HG03354 (cell line): ENCODE measurements around the gene HERC6.
"Not testable (repeated sequence)": the region's sequence is repeated elsewhere in the genome, so short reads cannot be mapped to it uniquely, and the experiment has no call there.

Experiments used
- ATAC-seq: cut with Tn5 transposase; IDR thresholded peaks from one replicate; pipeline ENCODE4 v1.9.1; 2021; ENCODE audit warnings: mild to moderate bottlenecking; ENCODE audit not compliant: unreplicated experiment, poor library complexity, severe bottlenecking

Gene HERC6

DNA sequence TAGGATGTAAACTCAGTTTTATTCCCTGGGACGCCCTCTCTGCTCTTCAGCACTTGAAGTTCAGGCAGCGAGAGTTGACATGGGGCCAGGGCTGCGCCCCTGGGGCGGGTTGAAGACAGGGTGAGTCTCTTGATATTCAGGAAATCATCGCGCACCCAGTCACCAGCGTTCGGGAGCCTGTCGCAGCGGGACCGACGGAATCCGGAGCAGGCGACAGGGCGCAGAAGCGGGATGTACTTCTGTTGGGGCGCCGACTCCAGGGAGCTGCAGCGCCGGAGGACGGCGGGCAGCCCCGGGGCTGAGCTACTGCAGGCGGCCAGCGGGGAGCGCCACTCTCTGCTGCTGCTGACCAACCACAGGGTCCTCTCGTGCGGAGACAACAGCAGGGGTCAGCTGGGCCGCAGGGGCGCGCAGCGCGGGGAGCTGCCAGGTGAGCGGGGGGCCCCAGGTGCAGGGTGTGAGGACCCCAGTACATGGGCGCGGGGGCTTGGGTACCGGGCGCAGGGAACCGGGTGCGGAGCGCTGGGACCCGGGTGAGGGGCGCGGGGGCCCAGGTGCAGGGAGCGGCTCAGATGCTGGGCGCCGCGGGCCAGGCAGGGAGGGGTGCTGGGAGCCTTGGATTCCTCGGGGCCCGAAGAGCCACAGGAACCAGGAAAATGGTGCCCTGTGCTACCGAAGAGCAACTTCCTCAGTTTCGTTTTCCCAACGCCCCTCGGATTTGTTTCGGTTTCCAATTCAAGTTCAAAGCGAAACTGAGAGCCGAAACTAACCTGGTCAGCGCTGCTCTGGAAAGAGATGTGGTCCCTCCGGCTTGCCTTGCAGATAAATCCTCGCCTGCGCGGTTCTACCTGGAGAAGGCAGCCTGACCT lies at the start of gene HERC6:
Gene HERC6, plus strand, starts transcription at position 162 of the 869 bp plus-strand sequence. Its CDS starts 70 bp downstream, at position 232.
- ATAC-seq, result peak; percentile 80

DNA sequence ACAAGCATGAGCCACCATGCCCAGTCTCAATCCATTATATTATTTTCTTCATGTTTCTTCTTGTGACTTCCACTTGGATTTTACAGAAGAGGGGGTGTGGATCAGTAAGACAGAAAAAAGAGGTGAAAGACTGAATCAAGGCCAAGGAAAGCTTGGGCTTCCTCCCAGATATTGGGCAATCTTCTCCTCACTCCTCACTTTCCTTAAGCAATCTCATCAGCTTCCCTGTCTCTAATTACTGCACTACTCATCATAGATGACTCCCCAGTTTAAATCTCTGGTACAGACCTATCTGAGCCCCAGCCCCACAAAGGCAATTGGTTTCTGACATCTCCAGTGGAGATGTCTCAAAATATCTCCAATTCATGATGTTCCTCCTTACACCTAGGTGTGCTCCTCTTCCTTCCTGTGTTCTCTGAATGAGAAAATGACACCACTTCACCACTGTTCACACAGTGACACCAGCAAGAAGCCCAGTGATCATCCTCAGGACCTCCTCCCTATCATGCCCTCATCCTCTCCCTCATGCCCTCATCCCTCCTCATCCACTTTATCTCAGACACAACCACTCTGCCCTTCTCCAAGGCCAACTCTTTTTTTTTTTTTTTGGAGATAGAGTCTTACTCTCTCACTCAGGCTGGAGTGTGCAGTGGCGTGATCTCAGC lies 44.8 kb upstream of the HERC6 start:
- ATAC-seq, result no peak

DNA sequence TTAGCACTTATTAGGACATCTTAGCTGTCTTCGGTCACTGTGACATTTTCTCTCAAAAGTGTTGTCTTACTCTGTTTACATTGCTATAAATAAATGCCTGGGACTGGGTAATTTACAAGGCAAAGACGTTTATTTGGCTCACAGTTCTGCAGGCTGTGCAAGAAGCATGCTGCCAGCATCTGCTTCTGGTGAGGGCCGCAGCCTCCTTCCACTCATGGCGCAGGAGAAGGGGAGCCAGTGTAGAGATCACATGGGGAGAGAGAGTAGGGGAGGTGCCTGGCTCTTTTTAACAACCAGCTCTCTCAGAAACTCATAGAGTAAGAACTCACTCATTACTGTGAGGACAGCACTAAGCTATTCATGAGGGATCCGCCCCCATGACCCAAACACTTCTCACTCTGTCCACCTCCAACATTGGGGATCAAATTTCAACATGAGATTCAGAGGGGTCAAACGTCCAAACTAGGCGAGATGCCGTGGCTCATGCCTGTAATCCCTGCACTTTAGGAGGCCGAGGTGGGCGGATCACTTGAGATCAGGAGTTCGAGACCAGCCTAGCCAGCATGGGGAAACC lies 43.5 kb upstream of the HERC6 start:
- no peak for ATAC-seq

DNA sequence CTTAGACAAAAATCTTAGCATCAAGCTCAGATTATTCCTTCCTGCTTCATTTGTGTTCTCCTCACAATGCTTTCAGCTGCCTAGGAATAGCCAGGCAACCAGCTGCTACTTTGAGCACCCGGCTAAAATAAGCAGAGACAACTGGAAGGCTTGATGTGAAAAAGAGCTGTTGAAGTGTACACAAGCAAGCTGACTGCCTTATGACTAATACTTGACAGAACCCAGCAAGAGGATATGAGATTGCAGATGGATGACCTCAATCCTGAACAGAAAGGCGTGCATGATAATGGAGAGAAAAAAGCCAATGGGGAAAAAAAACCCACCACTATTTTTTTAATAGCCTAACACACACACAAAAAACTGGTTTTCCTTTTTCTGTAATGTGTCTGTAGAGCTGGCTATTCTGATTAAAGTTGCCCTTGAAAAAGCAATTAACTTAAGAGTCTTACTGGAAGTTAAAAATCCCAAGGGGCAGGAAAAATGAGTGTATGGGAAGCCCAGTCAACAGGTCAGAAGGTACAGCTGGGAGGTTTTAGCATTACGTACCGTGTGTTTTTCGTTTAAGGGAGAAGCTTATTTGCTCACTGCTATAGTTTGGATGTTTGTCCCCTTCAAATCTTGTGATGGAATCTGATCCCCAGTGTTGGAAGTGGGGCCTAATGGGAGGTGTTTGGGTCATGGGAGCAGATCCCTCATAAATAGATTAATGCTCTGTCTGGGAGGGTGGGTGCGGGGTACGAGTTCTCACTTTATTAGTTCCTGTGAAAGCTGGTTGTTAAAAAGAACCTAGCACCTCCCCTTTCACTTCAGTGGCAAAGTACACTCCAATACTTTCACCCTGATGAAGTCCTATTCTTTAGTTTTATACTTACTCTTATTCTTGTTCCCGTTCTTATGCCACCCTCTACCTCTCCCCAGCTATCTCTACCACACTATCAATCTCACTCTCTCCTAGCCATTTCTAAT lies 37.1 kb upstream of the HERC6 start:
- no peak for ATAC-seq

DNA sequence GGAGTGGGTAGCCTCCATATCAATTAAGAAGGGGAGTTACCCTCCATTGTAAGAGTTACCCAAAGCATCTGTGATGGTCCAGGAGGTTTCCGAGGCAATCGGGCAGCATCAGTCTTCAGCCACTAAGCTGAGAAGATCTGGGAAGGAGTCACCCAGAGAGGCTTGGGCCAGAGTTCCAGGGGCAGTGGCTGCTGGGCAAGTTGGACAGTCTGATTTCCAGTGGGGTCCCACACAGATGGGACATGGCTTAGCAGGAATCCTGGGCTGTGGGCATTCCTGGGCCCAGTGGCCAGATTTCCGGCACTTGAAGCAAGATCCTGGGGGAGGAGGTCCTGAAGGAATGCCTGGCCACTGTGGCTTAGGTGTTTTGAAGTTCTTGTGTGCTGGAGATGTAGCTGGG lies 31.8 kb upstream of the HERC6 start:
- not testable (repeated sequence) for ATAC-seq

DNA sequence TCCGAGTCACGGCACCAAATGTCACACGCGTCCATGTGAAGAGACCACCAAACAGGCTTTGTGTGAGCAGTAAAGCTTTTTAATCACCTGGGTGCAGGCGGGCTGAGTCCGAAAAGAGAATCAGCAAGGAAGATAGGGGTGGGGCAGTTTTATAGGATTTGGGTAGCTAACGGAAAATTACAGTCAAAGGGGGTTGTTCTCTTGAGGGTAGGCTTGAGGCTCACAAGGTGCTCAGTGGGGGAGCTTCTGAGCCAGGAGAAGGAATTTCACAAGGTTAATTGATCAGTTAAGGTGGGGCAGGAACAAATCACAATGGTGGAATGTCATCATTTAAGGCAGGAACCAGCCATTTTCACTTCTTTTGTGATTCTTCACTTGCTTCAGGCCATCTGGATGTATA lies 29.9 kb upstream of the HERC6 start:
- not testable (repeated sequence) for ATAC-seq

DNA sequence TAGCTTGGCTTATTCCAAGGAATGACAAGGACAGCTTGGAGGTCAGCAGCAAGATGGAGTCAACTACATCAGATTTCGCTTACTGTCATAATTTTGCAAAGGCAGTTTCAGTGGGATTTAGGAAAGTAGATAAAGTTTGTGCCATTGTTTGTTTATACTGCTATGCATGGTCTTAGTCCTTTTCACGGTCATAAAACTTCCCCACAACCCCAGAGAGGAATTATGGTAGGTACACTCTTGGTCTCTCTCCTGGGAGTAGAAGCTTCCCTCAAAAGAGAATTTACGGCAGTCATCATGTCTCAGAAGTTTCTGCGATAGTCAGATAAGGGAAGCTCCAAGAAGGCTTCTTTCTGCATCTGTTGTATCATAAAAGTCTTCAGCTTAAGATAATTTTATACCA lies 27.9 kb upstream of the HERC6 start:
- ATAC-seq, result no peak

DNA sequence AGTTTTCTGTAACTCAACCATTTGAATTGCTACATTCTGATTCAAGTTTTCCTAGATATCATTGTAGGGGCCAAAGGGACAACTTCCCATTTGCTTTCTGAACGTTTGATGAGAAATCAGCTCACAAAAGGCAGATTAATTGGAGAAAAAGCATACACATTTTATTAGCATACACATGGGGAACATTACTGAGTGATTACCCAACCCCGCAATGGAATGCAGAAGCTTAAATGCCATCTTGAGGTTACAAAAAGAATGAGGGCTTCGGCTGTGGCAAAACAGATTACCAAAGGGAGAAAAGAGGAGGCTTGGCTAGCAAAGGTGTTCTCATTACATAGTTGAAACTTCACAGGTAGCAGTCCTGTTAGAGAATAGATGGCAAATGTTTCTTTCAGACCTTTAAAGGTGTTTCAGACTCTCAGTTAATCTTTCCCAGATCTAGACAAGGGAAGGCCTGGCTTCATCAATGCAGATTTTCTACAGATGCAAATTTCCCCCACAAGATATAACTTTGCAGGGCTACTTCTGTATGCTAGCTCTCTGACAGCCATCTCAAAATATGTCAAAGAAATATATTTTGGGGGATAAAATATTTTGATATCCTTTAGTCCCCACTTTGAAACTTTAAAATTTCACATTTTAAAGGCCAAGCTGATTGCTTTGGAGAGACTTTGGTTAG lies 26.5 kb upstream of the HERC6 start:
- ATAC-seq, result no peak

DNA sequence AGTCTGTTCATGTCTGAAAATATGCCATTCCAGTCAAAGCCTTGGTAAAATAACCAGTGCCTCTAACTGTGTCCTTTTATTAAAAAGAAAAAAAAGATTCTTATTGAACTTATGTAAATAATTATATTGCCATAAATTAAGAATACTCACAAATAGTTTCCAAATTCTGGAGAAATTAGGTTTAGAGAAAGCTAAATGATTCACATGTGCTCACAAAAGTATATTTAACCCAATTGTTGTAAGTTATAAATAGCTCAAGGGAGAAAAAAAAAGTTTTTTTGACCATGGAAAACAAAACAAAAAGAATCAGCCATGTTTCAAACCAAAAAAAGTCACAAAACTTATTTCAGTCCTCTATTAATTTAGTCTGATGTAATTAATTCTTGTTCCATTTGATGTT lies 25.3 kb upstream of the HERC6 start:
- ATAC-seq, result no peak

DNA sequence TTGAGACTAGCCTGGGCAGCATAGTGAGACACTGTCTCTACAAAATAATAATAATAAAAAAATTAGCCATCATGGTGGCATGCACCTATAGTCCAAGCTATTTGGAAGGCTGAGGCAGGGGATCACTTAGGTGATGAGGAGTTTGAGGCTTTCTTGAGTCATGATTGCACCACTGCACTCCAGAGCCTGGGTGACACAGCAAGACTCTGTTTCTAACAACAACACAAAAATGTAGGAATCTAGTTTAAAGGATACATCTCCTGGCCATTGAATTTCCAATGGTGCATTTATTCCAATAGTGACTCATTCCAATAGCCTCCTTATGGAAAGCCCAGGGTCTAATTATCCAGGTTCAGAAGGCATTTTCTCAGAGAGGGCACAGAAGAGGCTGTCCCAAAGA lies 21.9 kb upstream of the HERC6 start:
- ATAC-seq, result no peak

DNA sequence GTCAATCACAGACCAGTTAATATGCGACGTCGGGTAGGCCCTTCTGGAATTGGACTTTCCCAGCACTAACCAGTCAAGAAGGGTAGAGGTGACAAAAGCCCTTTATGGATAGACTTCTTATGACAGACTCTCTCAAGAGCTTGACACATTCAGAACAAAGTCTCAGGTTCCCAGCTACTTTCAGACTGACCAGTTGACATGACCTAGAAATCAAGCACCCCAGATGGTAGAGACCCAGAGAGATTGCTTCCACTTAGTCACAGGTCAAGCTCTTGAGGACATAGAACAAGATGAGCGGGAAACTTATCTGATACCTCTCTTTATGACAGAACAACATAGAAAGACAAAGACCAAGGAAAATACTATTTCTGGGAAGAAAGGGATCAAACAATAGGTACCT lies 21.4 kb upstream of the HERC6 start:
- no peak for ATAC-seq

DNA sequence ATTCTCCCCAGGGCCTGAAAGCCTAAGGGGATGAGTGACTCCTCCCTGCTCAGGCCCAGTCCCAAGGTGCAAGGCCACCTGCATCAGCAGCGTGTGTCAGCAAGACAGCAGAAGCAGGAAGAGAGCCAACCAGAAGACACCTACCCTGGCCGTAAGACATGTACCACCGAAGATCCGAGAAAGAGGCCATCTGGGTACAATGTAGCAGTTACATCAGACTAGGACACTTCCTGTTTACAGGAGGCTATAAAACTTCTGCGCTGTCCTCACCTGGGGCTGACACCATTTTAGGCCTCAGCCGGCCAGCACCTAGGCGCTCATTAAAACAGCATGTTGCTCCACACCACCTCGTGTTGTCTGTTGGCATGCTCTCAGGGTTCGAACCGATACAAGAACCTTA lies 19.1 kb upstream of the HERC6 start:
- no peak for ATAC-seq

DNA sequence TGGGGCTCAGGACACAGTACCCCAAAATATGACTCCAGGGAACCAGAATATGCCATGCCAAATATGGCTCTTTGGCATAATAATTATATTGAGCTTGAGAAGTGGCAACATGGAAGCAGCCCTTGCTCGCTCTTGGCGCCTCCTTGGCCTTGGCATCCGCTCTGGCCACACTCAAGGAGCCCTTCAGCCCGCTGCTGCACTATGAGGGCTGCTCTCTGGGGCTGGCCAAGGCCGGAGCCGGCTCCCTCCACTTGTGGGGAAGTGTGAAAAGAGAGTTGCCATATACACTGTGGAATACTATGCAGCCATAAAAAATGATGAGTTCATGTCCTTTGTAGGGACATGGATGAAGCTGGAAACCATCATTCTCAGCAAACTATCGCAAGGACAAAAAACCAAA lies 18.4 kb upstream of the HERC6 start:
- no peak for ATAC-seq

DNA sequence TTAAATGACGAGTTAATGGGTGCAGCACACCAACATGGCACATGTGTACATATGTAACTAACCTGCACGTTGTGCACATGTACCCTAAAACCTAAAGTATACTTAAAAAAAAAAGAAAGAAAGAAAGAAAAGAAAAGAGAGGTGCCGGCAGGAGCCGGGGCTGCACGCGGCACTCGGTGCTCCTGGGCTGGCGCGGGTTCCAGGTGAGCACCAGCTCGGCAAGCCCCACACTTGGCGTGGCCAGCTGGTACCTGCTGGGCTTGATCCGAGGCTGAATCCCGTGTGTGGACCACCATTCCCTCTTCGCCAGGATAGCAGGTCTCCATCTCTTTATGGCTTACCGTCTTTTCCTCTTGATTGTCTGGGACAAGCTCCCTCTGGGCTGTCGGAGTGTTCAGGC lies 17.9 kb upstream of the HERC6 start:
- ATAC-seq, result no peak

DNA sequence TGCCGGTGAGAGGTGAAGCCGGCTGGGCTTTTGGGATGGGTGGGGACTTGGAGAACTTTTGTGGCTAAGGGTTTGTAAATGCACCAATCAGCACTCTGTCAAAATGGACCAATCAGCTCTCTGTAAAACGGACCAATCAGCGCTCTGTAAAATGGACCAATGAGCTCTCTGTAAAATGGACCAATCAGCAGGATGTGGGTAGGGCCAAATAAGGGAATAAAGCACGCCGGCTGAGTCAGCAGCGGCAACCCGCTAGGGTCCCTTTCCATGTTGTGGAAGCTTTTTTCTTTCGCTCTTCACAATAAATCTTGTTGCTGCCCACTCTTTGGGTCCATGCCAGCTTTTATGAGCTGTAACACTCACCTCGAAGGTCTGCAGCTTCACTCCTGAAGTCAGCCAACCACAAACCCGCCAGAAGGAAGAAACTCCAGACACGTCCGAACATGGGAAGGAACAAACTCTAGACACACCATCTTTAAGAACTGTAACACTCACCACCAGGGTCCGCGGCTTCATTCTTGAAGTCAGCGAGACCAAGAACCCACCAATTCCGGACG lies 17.4 kb upstream of the HERC6 start:
- ATAC-seq, result not testable (repeated sequence)

DNA sequence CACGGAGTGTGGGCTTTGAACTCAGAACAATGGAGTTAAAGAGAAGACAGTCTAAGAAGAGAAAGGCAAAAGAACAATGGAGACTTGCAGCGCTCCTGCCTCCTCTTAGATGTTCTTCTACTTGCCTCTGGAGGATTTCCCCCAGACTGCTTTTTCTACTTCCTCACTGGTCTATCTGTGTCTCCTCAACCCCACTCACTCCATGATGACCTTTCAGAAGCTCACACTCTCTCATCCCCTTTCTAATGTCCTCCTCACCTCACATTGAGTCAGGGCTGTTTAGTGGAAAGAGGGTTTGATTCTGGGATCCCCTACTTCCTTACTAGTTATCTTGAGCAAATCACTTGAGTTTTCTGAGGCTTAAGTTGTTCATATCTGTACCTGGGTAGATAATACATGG lies 12.2 kb upstream of the HERC6 start:
- ATAC-seq, result no peak

DNA sequence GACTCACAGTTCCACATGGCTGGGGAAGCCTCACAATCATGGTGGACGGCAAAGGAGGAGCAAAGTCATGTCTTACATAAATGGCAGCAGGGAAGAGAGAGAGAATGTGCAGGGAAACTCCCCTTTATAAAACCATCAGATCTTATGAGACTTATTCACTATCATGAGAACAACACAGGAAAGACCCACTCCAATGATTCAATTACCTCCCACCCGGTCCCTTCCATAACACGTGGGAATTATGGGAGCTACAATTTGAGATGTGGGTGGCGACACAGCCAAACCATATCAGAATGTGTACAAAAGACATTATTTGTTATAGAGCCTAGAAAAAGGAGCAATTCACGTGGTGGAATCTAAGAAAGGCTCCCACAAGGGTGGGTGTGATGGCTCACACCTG lies 10.8 kb upstream of the HERC6 start:
- no peak for ATAC-seq

DNA sequence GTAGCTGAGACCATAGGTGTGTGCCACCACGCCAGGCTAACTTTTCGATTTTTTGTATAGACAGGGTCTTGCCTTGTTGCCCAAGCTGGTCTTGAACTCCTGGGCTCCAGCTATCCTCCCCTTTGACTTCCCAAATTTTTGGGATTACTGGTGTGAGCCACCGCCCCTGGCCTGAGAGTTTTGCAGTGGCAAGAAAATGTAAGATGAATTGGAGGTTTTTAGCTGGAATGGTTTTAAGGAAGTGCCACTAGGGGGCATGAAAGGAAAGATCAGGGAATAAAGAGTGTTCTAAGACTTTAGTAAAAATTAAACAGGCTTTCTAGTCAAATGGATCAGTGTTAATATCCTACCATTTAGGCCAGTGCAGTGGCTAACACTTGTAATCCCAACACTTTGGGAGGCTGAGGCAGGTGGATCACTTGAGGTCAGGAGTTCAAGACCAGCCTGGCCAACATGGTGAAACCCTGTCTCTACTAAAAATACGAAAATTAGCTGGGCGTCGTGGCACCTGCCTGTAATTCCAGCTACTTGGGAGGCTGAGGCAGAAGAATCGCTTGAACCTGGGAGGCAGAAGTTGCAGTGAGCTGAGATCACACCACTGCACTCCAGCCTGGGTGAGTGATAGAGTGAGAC lies 9.4 kb upstream of the HERC6 start:
- not testable (repeated sequence) for ATAC-seq

DNA sequence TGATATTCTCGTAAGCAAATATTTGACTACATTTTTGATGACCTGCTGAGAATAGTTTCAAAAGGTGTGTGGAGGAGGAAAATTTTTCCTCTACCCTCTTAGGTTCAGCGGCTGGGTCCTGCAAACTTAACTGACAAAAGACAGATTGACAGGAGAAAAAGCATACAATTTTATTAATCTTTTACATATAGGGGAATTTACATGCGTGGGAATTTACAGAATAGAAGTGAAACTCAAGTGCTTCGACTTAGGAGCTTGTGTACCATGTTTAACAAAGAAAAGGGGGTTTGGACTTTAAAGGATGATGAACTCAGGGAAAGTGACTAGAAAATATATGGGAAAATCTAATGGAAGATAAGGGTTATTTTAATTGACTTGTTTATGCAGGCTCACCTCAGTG lies 2.5 kb downstream of the HERC6 start:
- ATAC-seq, result no peak
